Right lobe of liver (tissue), 4 donors: Measurements from ENCODE around the gene RTN4.

Source experiments
- CTCF ChIP-seq, 4 donors: fragments of 200-600 bp in 3 of 4; fragments of 450-650 bp in 1 of 4; IDR thresholded peaks; one replicate each; pipeline versions ENCODE4 v1.5.1 to v1.8.0; 2016 to 2022; ENCODE audit warnings: antibody characterized with exemption in 4 of 4, mild to moderate bottlenecking in 2 of 4
- POLR2A ChIP-seq: fragments of 450-650 bp; IDR thresholded peaks from one replicate; pipeline ENCODE4 v1.6.1; 2017; ENCODE audit warnings: antibody characterized with exemption, mild to moderate bottlenecking
- donor health status: DM: no; HTN: no; CAD: no.
- donor health status: DM: no; HTN: no; CAD: no.
- donor health status: DM: no; HTN: yes; CAD: no.

DNA sequence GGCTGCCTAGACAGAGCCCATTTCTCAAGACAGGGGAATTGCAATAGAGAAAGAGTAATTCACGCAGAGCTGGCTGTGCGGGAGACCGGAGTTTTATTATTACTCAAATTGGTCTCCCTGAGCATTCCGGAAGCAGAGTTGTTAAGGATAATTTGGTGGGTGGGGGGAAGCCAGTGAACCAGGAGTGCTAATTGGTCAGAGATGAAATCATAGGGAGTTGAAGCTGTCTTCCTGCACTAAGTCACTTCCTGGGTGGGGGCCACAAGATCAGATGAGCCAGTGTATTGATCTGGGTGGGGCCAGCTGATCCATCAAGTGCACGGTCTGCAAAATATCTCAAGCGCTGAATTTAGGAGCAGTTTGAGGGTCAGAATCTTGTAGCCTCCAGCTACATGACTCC lies 84.8 kb downstream of the RTN4 start:
- TF ChIP-seq POLR2A (no peak), CTCF (IDR thresholded peaks at IDR 0.05) (no peak)
